WTC11 (cell line): ENCODE data around the gene CYP26A1. TPM values are rescaled to one million over a fixed set of nuclear protein-coding genes. Genes with fewer than 3 reads are reported as not detected.
A peak's percentile ranks its signal among the peaks of the same experiment; 100 is the strongest.

ENCODE experiments used
- CREB1 ChIP-seq: sonication (generic); formaldehyde crosslinking; IDR thresholded peaks from 2 replicates; pipeline ENCODE4 v1.8.0; 2023; ENCODE audit warnings: mild to moderate bottlenecking, missing genetic modification reagents
- EMX1 ChIP-seq: fragments of 250-450 bp; sonication (Bioruptor Pico); IDR thresholded peaks from 2 replicates; pipeline ENCODE4 v1.8.0; 2021; ENCODE audit warnings: mild to moderate bottlenecking
- FOXJ3 ChIP-seq: sonication (generic); formaldehyde crosslinking; IDR thresholded peaks from 2 replicates; pipeline ENCODE4 v1.9.0; 2021; ENCODE audit warnings: missing genetic modification reagents, mild to moderate bottlenecking, borderline replicate concordance
- FOXP1 ChIP-seq: sonication (generic); formaldehyde crosslinking; IDR thresholded peaks from 2 replicates; pipeline ENCODE4 v1.8.0; 2022; ENCODE audit warnings: missing genetic modification reagents, mild to moderate bottlenecking, moderate library complexity, borderline replicate concordance
- GABPB1 ChIP-seq: sonication (generic); formaldehyde crosslinking; IDR thresholded peaks from 2 replicates; pipeline ENCODE4 v1.8.1; 2023; ENCODE audit warnings: mild to moderate bottlenecking, missing genetic modification reagents
- GRHL2 ChIP-seq: fragments of 250-450 bp; sonication (Bioruptor Pico); IDR thresholded peaks from 2 replicates; pipeline ENCODE4 v1.8.0; 2022; ENCODE audit warnings: mild to moderate bottlenecking, moderate library complexity; ENCODE audit not compliant: insufficient replicate concordance, severe bottlenecking
- GTF2I ChIP-seq: fragments of 250-450 bp; sonication (Bioruptor Pico); conservative IDR thresholded peaks from 2 replicates; pipeline ENCODE4 v1.4.0; 2021; ENCODE audit warnings: mild to moderate bottlenecking
- NR2C2 ChIP-seq: sonication (generic); formaldehyde crosslinking; IDR thresholded peaks from 2 replicates; pipeline ENCODE4 v1.8.0; 2022; ENCODE audit warnings: mild to moderate bottlenecking, missing genetic modification reagents
- TEAD4 ChIP-seq: sonication (generic); formaldehyde crosslinking; IDR thresholded peaks from 2 replicates; pipeline ENCODE4 v1.8.0; 2022; ENCODE audit warnings: mild to moderate bottlenecking, missing genetic modification reagents
- ZBTB21 ChIP-seq: sonication (generic); formaldehyde crosslinking; IDR thresholded peaks from 2 replicates; pipeline ENCODE4 v1.8.1; 2023; ENCODE audit warnings: mild to moderate bottlenecking, missing genetic modification reagents, borderline replicate concordance
- ZNF317 ChIP-seq: sonication (generic); formaldehyde crosslinking; IDR thresholded peaks from 2 replicates; pipeline ENCODE4 v1.8.1; 2023; ENCODE audit warnings: low read depth, mild to moderate bottlenecking, moderate library complexity, missing genetic modification reagents, borderline replicate concordance
- total RNA-seq: library from RNA; stranded (reverse); gene quantifications from 3 replicates; pipeline ENCODE4 v1.2.3, GENCODE V29; 2021
- TF ChIP-seq, protein P1 (sequence below): sonication (generic); formaldehyde crosslinking; IDR thresholded peaks from 2 replicates; pipeline ENCODE4 v1.8.1; 2023; ENCODE audit warnings: mild to moderate bottlenecking, missing genetic modification reagents, moderate library complexity
- TF ChIP-seq, protein P2 (sequence below): sonication (generic); formaldehyde crosslinking; IDR thresholded peaks from 2 replicates; pipeline ENCODE4 v1.8.1; 2023; ENCODE audit warnings: mild to moderate bottlenecking, missing genetic modification reagents, borderline replicate concordance
- TF ChIP-seq, protein P3 (sequence below): fragments of 250-450 bp; sonication (Bioruptor Pico); IDR thresholded peaks from 2 replicates; pipeline ENCODE4 v1.9.0; 2021; ENCODE audit warnings: mild to moderate bottlenecking
- TF ChIP-seq, protein P4 (sequence below): fragments of 250-450 bp; sonication (Bioruptor Pico); IDR thresholded peaks from 2 replicates; pipeline ENCODE4 v1.8.0; 2021; ENCODE audit warnings: mild to moderate bottlenecking
- TF ChIP-seq, protein P5 (sequence below): sonication (generic); formaldehyde crosslinking; IDR thresholded peaks from 2 replicates; pipeline ENCODE4 v1.8.1; 2023; ENCODE audit warnings: mild to moderate bottlenecking, moderate library complexity, missing genetic modification reagents
- TF ChIP-seq, protein P6 (sequence below): sonication (generic); formaldehyde crosslinking; IDR thresholded peaks from 2 replicates; pipeline ENCODE4 v1.8.1; 2023; ENCODE audit warnings: mild to moderate bottlenecking, missing genetic modification reagents, moderate library complexity
- TF ChIP-seq, protein P7 (sequence below): fragments of 250-450 bp; sonication (Bioruptor Pico); IDR thresholded peaks from 2 replicates; pipeline ENCODE4 v1.9.0; 2021; ENCODE audit warnings: moderate library complexity, mild to moderate bottlenecking, inconsistent platforms, borderline replicate concordance
- TF ChIP-seq, protein P8 (sequence below): fragments of 200-600 bp; IDR thresholded peaks from 2 replicates; pipeline ENCODE4 v1.8.0; 2022; ENCODE audit warnings: antibody characterized with exemption
- TF ChIP-seq, protein P9 (sequence below): sonication (generic); formaldehyde crosslinking; IDR thresholded peaks from 2 replicates; pipeline ENCODE4 v1.8.1; 2022; ENCODE audit warnings: low read depth, missing genetic modification reagents, borderline replicate concordance
- TF ChIP-seq, protein P10 (sequence below): sonication (generic); formaldehyde crosslinking; IDR thresholded peaks from 2 replicates; pipeline ENCODE4 v1.8.1; 2022; ENCODE audit warnings: mild to moderate bottlenecking, moderate library complexity, missing genetic modification reagents

Gene CYP26A1
- total RNA-seq, 1 experiment from 2014 or later, result 3.4 TPM

DNA sequence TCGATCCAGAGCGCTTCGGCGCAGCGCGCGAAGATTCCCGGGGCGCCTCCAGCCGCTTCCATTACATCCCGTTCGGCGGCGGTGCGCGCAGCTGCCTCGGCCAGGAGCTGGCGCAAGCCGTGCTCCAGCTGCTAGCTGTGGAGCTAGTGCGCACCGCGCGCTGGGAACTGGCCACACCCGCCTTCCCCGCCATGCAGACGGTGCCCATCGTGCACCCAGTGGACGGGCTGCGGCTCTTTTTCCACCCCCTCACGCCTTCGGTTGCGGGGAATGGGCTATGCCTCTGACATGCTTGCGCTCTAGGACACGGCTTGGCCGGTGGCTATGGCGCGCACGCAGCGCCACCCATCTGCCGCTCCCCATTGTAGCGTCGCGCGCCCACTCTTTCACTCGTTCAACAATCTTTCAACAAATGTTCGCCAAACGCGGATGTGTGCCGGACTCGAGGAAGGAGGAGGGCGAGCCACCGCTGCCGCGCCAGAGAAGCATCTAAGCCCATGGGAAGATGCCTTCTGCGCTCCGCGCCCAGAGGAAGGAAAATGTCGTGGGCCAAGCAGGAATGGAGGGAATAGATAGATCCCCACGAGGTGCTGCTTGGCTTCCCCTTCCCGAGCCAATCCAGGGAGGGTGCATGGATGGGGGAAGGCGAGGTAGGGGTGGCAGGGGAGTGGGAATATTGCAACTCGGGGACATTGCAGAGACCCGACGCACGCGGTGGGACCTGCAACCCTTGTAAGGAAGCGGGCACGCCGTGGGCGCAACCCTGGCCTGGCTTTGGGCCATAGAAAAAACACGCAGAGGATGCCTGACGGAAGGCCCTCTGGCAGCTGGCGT is 5.1 kb upstream of the CYP26A1 start (continued):
- TF ChIP-seq ZNF317 (CRISPR knock-in tag) (0 out of 2 replicates have a peak, but pooled peaks have one; percentile 38), FOXJ3 (CRISPR knock-in tag) (no peak), FOXP1 (no peak), GABPB1 (CRISPR knock-in tag) (no peak), GRHL2 (no peak), CREB1 (no peak), ZBTB21 (CRISPR knock-in tag) (no peak), EMX1 (CRISPR knock-in tag) (no peak), GTF2I (CRISPR knock-in tag) (no peak), NR2C2 (no peak), TEAD4 (CRISPR knock-in tag) (no peak)
- TF ChIP-seq, protein P1, sequence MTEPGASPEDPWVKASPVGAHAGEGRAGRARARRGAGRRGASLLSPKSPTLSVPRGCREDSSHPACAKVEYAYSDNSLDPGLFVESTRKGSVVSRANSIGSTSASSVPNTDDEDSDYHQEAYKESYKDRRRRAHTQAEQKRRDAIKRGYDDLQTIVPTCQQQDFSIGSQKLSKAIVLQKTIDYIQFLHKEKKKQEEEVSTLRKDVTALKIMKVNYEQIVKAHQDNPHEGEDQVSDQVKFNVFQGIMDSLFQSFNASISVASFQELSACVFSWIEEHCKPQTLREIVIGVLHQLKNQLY (CRISPR knock-in tag), result no peak
- TF ChIP-seq, protein P2, sequence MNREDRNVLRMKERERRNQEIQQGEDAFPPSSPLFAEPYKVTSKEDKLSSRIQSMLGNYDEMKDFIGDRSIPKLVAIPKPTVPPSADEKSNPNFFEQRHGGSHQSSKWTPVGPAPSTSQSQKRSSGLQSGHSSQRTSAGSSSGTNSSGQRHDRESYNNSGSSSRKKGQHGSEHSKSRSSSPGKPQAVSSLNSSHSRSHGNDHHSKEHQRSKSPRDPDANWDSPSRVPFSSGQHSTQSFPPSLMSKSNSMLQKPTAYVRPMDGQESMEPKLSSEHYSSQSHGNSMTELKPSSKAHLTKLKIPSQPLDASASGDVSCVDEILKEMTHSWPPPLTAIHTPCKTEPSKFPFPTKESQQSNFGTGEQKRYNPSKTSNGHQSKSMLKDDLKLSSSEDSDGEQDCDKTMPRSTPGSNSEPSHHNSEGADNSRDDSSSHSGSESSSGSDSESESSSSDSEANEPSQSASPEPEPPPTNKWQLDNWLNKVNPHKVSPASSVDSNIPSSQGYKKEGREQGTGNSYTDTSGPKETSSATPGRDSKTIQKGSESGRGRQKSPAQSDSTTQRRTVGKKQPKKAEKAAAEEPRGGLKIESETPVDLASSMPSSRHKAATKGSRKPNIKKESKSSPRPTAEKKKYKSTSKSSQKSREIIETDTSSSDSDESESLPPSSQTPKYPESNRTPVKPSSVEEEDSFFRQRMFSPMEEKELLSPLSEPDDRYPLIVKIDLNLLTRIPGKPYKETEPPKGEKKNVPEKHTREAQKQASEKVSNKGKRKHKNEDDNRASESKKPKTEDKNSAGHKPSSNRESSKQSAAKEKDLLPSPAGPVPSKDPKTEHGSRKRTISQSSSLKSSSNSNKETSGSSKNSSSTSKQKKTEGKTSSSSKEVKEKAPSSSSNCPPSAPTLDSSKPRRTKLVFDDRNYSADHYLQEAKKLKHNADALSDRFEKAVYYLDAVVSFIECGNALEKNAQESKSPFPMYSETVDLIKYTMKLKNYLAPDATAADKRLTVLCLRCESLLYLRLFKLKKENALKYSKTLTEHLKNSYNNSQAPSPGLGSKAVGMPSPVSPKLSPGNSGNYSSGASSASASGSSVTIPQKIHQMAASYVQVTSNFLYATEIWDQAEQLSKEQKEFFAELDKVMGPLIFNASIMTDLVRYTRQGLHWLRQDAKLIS (CRISPR knock-in tag), result 0 out of 2 replicates have a peak, but pooled peaks have one; percentile 39
- TF ChIP-seq, protein P3, sequence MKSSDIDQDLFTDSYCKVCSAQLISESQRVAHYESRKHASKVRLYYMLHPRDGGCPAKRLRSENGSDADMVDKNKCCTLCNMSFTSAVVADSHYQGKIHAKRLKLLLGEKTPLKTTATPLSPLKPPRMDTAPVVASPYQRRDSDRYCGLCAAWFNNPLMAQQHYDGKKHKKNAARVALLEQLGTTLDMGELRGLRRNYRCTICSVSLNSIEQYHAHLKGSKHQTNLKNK, result no peak
- TF ChIP-seq, protein P4, sequence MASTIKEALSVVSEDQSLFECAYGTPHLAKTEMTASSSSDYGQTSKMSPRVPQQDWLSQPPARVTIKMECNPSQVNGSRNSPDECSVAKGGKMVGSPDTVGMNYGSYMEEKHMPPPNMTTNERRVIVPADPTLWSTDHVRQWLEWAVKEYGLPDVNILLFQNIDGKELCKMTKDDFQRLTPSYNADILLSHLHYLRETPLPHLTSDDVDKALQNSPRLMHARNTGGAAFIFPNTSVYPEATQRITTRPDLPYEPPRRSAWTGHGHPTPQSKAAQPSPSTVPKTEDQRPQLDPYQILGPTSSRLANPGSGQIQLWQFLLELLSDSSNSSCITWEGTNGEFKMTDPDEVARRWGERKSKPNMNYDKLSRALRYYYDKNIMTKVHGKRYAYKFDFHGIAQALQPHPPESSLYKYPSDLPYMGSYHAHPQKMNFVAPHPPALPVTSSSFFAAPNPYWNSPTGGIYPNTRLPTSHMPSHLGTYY, result no peak
- TF ChIP-seq, protein P5, sequence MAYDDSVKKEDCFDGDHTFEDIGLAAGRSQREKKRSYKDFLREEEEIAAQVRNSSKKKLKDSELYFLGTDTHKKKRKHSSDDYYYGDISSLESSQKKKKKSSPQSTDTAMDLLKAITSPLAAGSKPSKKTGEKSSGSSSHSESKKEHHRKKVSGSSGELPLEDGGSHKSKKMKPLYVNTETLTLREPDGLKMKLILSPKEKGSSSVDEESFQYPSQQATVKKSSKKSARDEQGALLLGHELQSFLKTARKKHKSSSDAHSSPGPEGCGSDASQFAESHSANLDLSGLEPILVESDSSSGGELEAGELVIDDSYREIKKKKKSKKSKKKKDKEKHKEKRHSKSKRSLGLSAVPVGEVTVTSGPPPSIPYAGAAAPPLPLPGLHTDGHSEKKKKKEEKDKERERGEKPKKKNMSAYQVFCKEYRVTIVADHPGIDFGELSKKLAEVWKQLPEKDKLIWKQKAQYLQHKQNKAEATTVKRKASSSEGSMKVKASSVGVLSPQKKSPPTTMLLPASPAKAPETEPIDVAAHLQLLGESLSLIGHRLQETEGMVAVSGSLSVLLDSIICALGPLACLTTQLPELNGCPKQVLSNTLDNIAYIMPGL (CRISPR knock-in tag), result peak; percentile 76; the same call in 1 of the 2 replicates
- TF ChIP-seq, protein P6, sequence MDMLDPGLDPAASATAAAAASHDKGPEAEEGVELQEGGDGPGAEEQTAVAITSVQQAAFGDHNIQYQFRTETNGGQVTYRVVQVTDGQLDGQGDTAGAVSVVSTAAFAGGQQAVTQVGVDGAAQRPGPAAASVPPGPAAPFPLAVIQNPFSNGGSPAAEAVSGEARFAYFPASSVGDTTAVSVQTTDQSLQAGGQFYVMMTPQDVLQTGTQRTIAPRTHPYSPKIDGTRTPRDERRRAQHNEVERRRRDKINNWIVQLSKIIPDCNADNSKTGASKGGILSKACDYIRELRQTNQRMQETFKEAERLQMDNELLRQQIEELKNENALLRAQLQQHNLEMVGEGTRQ (CRISPR knock-in tag), result no peak
- TF ChIP-seq, protein P7, sequence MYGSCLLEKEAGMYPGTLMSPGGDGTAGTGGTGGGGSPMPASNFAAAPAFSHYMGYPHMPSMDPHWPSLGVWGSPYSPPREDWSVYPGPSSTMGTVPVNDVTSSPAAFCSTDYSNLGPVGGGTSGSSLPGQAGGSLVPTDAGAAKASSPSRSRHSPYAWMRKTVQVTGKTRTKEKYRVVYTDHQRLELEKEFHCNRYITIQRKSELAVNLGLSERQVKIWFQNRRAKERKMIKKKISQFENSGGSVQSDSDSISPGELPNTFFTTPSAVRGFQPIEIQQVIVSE (CRISPR knock-in tag), result no peak
- TF ChIP-seq, protein P8, sequence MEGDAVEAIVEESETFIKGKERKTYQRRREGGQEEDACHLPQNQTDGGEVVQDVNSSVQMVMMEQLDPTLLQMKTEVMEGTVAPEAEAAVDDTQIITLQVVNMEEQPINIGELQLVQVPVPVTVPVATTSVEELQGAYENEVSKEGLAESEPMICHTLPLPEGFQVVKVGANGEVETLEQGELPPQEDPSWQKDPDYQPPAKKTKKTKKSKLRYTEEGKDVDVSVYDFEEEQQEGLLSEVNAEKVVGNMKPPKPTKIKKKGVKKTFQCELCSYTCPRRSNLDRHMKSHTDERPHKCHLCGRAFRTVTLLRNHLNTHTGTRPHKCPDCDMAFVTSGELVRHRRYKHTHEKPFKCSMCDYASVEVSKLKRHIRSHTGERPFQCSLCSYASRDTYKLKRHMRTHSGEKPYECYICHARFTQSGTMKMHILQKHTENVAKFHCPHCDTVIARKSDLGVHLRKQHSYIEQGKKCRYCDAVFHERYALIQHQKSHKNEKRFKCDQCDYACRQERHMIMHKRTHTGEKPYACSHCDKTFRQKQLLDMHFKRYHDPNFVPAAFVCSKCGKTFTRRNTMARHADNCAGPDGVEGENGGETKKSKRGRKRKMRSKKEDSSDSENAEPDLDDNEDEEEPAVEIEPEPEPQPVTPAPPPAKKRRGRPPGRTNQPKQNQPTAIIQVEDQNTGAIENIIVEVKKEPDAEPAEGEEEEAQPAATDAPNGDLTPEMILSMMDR, result no peak
- TF ChIP-seq, protein P9, sequence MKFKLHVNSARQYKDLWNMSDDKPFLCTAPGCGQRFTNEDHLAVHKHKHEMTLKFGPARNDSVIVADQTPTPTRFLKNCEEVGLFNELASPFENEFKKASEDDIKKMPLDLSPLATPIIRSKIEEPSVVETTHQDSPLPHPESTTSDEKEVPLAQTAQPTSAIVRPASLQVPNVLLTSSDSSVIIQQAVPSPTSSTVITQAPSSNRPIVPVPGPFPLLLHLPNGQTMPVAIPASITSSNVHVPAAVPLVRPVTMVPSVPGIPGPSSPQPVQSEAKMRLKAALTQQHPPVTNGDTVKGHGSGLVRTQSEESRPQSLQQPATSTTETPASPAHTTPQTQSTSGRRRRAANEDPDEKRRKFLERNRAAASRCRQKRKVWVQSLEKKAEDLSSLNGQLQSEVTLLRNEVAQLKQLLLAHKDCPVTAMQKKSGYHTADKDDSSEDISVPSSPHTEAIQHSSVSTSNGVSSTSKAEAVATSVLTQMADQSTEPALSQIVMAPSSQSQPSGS (CRISPR knock-in tag), result no peak
- TF ChIP-seq, protein P10, sequence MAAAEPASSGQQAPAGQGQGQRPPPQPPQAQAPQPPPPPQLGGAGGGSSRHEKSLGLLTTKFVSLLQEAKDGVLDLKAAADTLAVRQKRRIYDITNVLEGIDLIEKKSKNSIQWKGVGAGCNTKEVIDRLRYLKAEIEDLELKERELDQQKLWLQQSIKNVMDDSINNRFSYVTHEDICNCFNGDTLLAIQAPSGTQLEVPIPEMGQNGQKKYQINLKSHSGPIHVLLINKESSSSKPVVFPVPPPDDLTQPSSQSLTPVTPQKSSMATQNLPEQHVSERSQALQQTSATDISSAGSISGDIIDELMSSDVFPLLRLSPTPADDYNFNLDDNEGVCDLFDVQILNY (CRISPR knock-in tag), result peak; percentile 85; the same call in 1 of the 2 replicates
